Stimulated activated CD8-positive, alpha-beta memory T cell treated with anti-CD3 and anti-CD28 coated beads, Interleukin-7, amount 100 ng/mL, for 4 hours (primary cell): ENCODE measurements around the gene PYCARD.

Source experiments
- DNase-seq, 2 donors: peaks; one replicate each; pipeline ENCODE4 v3.0.0-alpha.2; 2020; ENCODE audit warnings: low read depth in 2 of 2

PYCARD gene

GRCh38 chr16:31157136-31157535 lies 45.4 kb downstream of the PYCARD start:
- no peak for DNase-seq
